Astrocyte (in vitro differentiated cells and primary cell): Measurements from ENCODE around the gene ORAI3.

Source experiments
- EZH2 ChIP-seq: IDR thresholded peaks from 2 replicates; pipeline ENCODE4 v1.6.1; 2012; ENCODE audit warnings: mild to moderate bottlenecking, low read length, inconsistent platforms; ENCODE audit not compliant: insufficient read depth
- TF ChIP-seq, protein P1 (sequence below): IDR thresholded peaks from 2 replicates; pipeline ENCODE4 v1.5.1; 2011; ENCODE audit warnings: low read depth, mild to moderate bottlenecking, inconsistent platforms, low read length, moderate library complexity; ENCODE audit not compliant: insufficient read depth

- TF ChIP-seq, protein P1, sequence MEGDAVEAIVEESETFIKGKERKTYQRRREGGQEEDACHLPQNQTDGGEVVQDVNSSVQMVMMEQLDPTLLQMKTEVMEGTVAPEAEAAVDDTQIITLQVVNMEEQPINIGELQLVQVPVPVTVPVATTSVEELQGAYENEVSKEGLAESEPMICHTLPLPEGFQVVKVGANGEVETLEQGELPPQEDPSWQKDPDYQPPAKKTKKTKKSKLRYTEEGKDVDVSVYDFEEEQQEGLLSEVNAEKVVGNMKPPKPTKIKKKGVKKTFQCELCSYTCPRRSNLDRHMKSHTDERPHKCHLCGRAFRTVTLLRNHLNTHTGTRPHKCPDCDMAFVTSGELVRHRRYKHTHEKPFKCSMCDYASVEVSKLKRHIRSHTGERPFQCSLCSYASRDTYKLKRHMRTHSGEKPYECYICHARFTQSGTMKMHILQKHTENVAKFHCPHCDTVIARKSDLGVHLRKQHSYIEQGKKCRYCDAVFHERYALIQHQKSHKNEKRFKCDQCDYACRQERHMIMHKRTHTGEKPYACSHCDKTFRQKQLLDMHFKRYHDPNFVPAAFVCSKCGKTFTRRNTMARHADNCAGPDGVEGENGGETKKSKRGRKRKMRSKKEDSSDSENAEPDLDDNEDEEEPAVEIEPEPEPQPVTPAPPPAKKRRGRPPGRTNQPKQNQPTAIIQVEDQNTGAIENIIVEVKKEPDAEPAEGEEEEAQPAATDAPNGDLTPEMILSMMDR, result no peak
- TF ChIP-seq EZH2, result no peak
Measured at GRCh38 chr16:30922960-30923535, 25.8 kb upstream of the ORAI3 start.
